ENCODE data around the gene BYSL.

Gene BYSL

GRCh38 chr6:41970436-41970846, 49.1 kb downstream of the BYSL start:
- H3K4me3 ChIP-seq (replicated peaks; ENCODE audit: insufficient read depth, low read length): no peak overlapping the region
- peak; percentile 75 to 92 for DNase-seq (ENCODE audit: low read depth in 1 of 2, low spot score in 1 of 2)
- peak overlapping the region; percentile 57 for H3K27ac ChIP-seq (replicated peaks)
- no peak for TF ChIP-seq GABPA (IDR thresholded peaks at IDR 0.05; ENCODE audit: low read depth)
- peak; percentile 88 for TF ChIP-seq SPI1 (IDR thresholded peaks at IDR 0.05; ENCODE audit: borderline replicate concordance, low read depth)
- peak; percentile 59 for TF ChIP-seq POLR2AphosphoS5 (IDR thresholded peaks at IDR 0.05; ENCODE audit: low read depth)
- TF ChIP-seq CTCF (IDR thresholded peaks at IDR 0.05; ENCODE audit: insufficient read depth, low read length): no peak
- H3K27me3 ChIP-seq (ENCODE audit: insufficient read depth, poor library complexity, severe bottlenecking): no peaks in the 10 kb centered on the region

- Histone ChIP-seq H3K4me3 (replicated peaks; ENCODE audit: insufficient read depth, low read length) (no peak overlapping the region), H3K27ac (replicated peaks) (no peak overlapping the region), H3K27me3 (ENCODE audit: insufficient read depth, poor library complexity, severe bottlenecking) (no peaks in the 10 kb centered on the region)
- no peak for DNase-seq (ENCODE audit: low read depth in 1 of 2, low spot score in 1 of 2)
- TF ChIP-seq SPI1 (IDR thresholded peaks at IDR 0.05; ENCODE audit: borderline replicate concordance, low read depth): no peak
- TF ChIP-seq GABPA (IDR thresholded peaks at IDR 0.05; ENCODE audit: low read depth): no peak
- TF ChIP-seq POLR2AphosphoS5 (IDR thresholded peaks at IDR 0.05; ENCODE audit: low read depth): no peak
- no peak for TF ChIP-seq CTCF (IDR thresholded peaks at IDR 0.05; ENCODE audit: insufficient read depth, low read length)
- no peak for TF ChIP-seq REST (IDR thresholded peaks at IDR 0.05; ENCODE audit: insufficient replicate concordance, low read depth)
Measured at GRCh38 chr6:41972826-41973225, 51.5 kb downstream of the BYSL start.

- H3K4me3 ChIP-seq (replicated peaks; ENCODE audit: insufficient read depth, low read length): no peak overlapping the region
- H3K27me3 ChIP-seq (ENCODE audit: insufficient read depth, poor library complexity, severe bottlenecking): no peaks in the 10 kb centered on the region
- H3K27ac ChIP-seq (replicated peaks): no peak overlapping the region
- DNase-seq (ENCODE audit: low read depth in 1 of 2, low spot score in 1 of 2): no peak
- TF ChIP-seq POLR2AphosphoS5 (IDR thresholded peaks at IDR 0.05; ENCODE audit: low read depth) (no peak), REST (IDR thresholded peaks at IDR 0.05; ENCODE audit: insufficient replicate concordance, low read depth) (no peak), CTCF (IDR thresholded peaks at IDR 0.05; ENCODE audit: insufficient read depth, low read length) (no peak), SPI1 (IDR thresholded peaks at IDR 0.05; ENCODE audit: borderline replicate concordance, low read depth) (no peak), GABPA (IDR thresholded peaks at IDR 0.05; ENCODE audit: low read depth) (no peak)
Measured at GRCh38 chr6:41974281-41974825, 53.1 kb downstream of the BYSL start.

- no peak for DNase-seq (ENCODE audit: low read depth in 1 of 2, low spot score in 1 of 2)
- no peaks in the 10 kb centered on the region for H3K27me3 ChIP-seq (ENCODE audit: insufficient read depth, poor library complexity, severe bottlenecking)
- H3K4me3 ChIP-seq (replicated peaks; ENCODE audit: insufficient read depth, low read length): no peak overlapping the region
- H3K27ac ChIP-seq (replicated peaks): no peak overlapping the region
- TF ChIP-seq REST (IDR thresholded peaks at IDR 0.05; ENCODE audit: insufficient replicate concordance, low read depth) (no peak), SPI1 (IDR thresholded peaks at IDR 0.05; ENCODE audit: borderline replicate concordance, low read depth) (no peak), POLR2AphosphoS5 (IDR thresholded peaks at IDR 0.05; ENCODE audit: low read depth) (no peak), GABPA (IDR thresholded peaks at IDR 0.05; ENCODE audit: low read depth) (no peak), CTCF (IDR thresholded peaks at IDR 0.05; ENCODE audit: insufficient read depth, low read length) (no peak)
Measured at GRCh38 chr6:41975276-41975675, 54.0 kb downstream of the BYSL start.
